H9 (cell line): Measurements from ENCODE around the gene PXT1. TPM values are rescaled to one million over a fixed set of nuclear protein-coding genes. Genes with fewer than 3 reads are reported as not detected.

Experiments
- DNase-seq: peaks from one replicate; pipeline ENCODE4 v3.0.0-alpha.2; 2017
- H2AFZ ChIP-seq: one replicate; pipeline ENCODE4 v1.6.1; 2013; ENCODE audit warnings: mild to moderate bottlenecking, low read length, control low read depth, moderate library complexity
- H2AK5ac ChIP-seq: 2 replicates; pipeline ENCODE4 v1.6.1; 2013; ENCODE audit warnings: low read length, control low read depth, mixed read lengths; ENCODE audit not compliant: insufficient read length
- H2BK120ac ChIP-seq: one replicate; pipeline ENCODE4 v1.6.1; 2013; ENCODE audit warnings: low read depth, mild to moderate bottlenecking, low read length, control low read depth, inconsistent platforms; ENCODE audit not compliant: poor library complexity, severe bottlenecking
- H2BK12ac ChIP-seq: 2 replicates; pipeline ENCODE4 v1.6.1; 2013; ENCODE audit warnings: low read length, control low read depth, mixed read lengths, low read depth; ENCODE audit not compliant: insufficient read length
- H2BK15ac ChIP-seq: 2 replicates; pipeline ENCODE4 v1.6.1; 2013; ENCODE audit warnings: low read depth, low read length, control low read depth
- H2BK20ac ChIP-seq: one replicate; pipeline ENCODE4 v1.6.1; 2013; ENCODE audit warnings: low read depth, mild to moderate bottlenecking, low read length, control low read depth, inconsistent platforms; ENCODE audit not compliant: poor library complexity, severe bottlenecking
- H2BK5ac ChIP-seq: 2 replicates; pipeline ENCODE4 v1.6.1; 2013; ENCODE audit warnings: low read length, control low read depth, mixed read lengths; ENCODE audit not compliant: insufficient read length
- H3K14ac ChIP-seq: 2 replicates; pipeline ENCODE4 v1.6.1; 2013; ENCODE audit warnings: low read length, control low read depth; ENCODE audit not compliant: insufficient read depth
- H3K18ac ChIP-seq: 2 replicates; pipeline ENCODE4 v1.6.1; 2013; ENCODE audit warnings: low read depth, mild to moderate bottlenecking, mixed read lengths, low read length, control low read depth; ENCODE audit not compliant: insufficient read length
- H3K23ac ChIP-seq: 2 replicates; pipeline ENCODE4 v1.6.1; 2013; ENCODE audit warnings: low read length, control low read depth, mixed read lengths, low read depth; ENCODE audit not compliant: insufficient read length
- H3K23me2 ChIP-seq: 2 replicates; pipeline ENCODE4 v1.6.1; 2013; ENCODE audit warnings: low read depth, mild to moderate bottlenecking, mixed read lengths, low read length, control low read depth; ENCODE audit not compliant: insufficient read length, poor library complexity, severe bottlenecking
- H3K27ac ChIP-seq: 2 replicates; pipeline ENCODE4 v1.5.1; 2013; ENCODE audit warnings: low read length, control low read depth, mixed read lengths, low read depth; ENCODE audit not compliant: insufficient read length
- H3K27me3 ChIP-seq: 2 replicates; pipeline ENCODE4 v1.6.1; 2013; ENCODE audit warnings: low read length, control low read depth, inconsistent platforms; ENCODE audit not compliant: insufficient read depth
- H3K4ac ChIP-seq: 2 replicates; pipeline ENCODE4 v1.6.1; 2013; ENCODE audit warnings: low read depth, mild to moderate bottlenecking, control low read depth, inconsistent platforms, low read length, moderate library complexity
- H3K4me1 ChIP-seq: 2 replicates; pipeline ENCODE4 v1.6.1; 2013; ENCODE audit warnings: low read length, control low read depth, inconsistent platforms; ENCODE audit not compliant: insufficient read depth
- H3K4me2 ChIP-seq: 2 replicates; pipeline ENCODE4 v1.6.1; 2013; ENCODE audit warnings: low read length, control low read depth, mixed read lengths; ENCODE audit not compliant: insufficient read length, insufficient read depth
- H3K56ac ChIP-seq: 2 replicates; pipeline ENCODE4 v1.6.1; 2013; ENCODE audit warnings: low read depth, mild to moderate bottlenecking, mixed read lengths, low read length, control low read depth; ENCODE audit not compliant: insufficient read length
- H3K79me1 ChIP-seq: 2 replicates; pipeline ENCODE4 v1.6.1; 2013; ENCODE audit warnings: low read depth, mild to moderate bottlenecking, moderate library complexity, low read length, control low read depth, inconsistent platforms; ENCODE audit not compliant: insufficient read depth, poor library complexity, severe bottlenecking
- H3K79me2 ChIP-seq: 2 replicates; pipeline ENCODE4 v1.6.1; 2013; ENCODE audit warnings: low read length, control low read depth, inconsistent platforms; ENCODE audit not compliant: insufficient read depth
- H3K9ac ChIP-seq: 2 replicates; pipeline ENCODE4 v1.6.1; 2013; ENCODE audit warnings: low read length, control low read depth, mixed read lengths; ENCODE audit not compliant: insufficient read length; ENCODE audit errors: extremely low read depth
- H3K9me3 ChIP-seq: one replicate; pipeline ENCODE4 v1.6.1; 2013; ENCODE audit warnings: low read depth, low read length, inconsistent platforms; ENCODE audit not compliant: control insufficient read depth
- H3T11ph ChIP-seq: one replicate; pipeline ENCODE4 v1.6.1; 2013; ENCODE audit warnings: mild to moderate bottlenecking, low read length, control low read depth, inconsistent platforms
- H4K20me1 ChIP-seq: one replicate; pipeline ENCODE4 v1.6.1; 2013; ENCODE audit not compliant: control insufficient read depth, insufficient read length, insufficient read depth
- H4K5ac ChIP-seq: 2 replicates; pipeline ENCODE4 v1.6.1; 2013; ENCODE audit warnings: low read depth, mild to moderate bottlenecking, mixed read lengths, low read length, control low read depth; ENCODE audit not compliant: insufficient read length
- H4K8ac ChIP-seq: replicated peaks from 2 replicates; pipeline ENCODE4 v1.6.1; 2013; ENCODE audit warnings: low read length, control low read depth, mixed read lengths, low read depth; ENCODE audit not compliant: insufficient read length
- H4K91ac ChIP-seq: 2 replicates; pipeline ENCODE4 v1.6.1; 2013; ENCODE audit warnings: low read depth, mild to moderate bottlenecking, moderate library complexity, mixed read lengths, low read length, control low read depth; ENCODE audit not compliant: insufficient read length
- H3K27ac Mint-ChIP-seq, 3 experiments: 2 replicates in 2 of 3; 3 replicates in 1 of 3; pipeline ENCODE4 v1.8.0; 2020 to 2021; ENCODE audit warnings: mixed read lengths in 3 of 3, mild to moderate bottlenecking in 1 of 3, moderate library complexity in 1 of 3
- H3K27me3 Mint-ChIP-seq: 2 replicates; pipeline ENCODE4 v1.8.0; 2021; ENCODE audit warnings: low read depth, mild to moderate bottlenecking, moderate library complexity, mixed read lengths
- H3K36me3 Mint-ChIP-seq, 3 experiments: 2 replicates in 2 of 3; 3 replicates in 1 of 3; pipeline ENCODE4 v1.8.0; 2020 to 2021; ENCODE audit warnings: low read depth in 3 of 3, mixed read lengths in 3 of 3; ENCODE audit not compliant: insufficient read depth in 1 of 3
- H3K4me1 Mint-ChIP-seq, 2 experiments: 2 replicates each; pipeline ENCODE4 v1.8.0; 2020; ENCODE audit warnings: mixed read lengths in 2 of 2
- H3K4me3 Mint-ChIP-seq, 2 experiments: 2 replicates in 1 of 2; 3 replicates in 1 of 2; pipeline ENCODE4 v1.8.0; 2020 to 2021; ENCODE audit warnings: mild to moderate bottlenecking in 2 of 2, mixed read lengths in 2 of 2, moderate library complexity in 1 of 2
- H3K9me3 Mint-ChIP-seq, 2 experiments: 2 replicates in 1 of 2; 3 replicates in 1 of 2; pipeline ENCODE4 v1.8.0; 2020; ENCODE audit warnings: mild to moderate bottlenecking in 2 of 2, mixed read lengths in 2 of 2, moderate library complexity in 1 of 2
- WGBS: extraction: QIAGEN DNeasy Blood & Tissue Kit; methylation state at CpG from one replicate; pipeline ENCODE4 v1.1.7; 2013; ENCODE audit warnings: missing lambda C conversion rate, low lambda C conversion rate, mixed read lengths; ENCODE audit not compliant: insufficient read length; ENCODE audit errors: extremely low coverage; 5-methylcytosine and 5-hydroxymethylcytosine counted together
- total RNA-seq: library from RNA; stranded (reverse); gene quantifications from 2 replicates; pipeline ENCODE4 v1.2.1, GENCODE V29; 2021
- TF ChIP-seq, protein P1 (sequence below): fragments of 200-600 bp; sonication (generic); conservative IDR thresholded peaks from 3 replicates; pipeline ENCODE4 v1.8.0; 2021; ENCODE audit warnings: antibody characterized with exemption, mild to moderate bottlenecking

Gene PXT1
- total RNA-seq, 1 experiment from 2014 or later, result not detected

DNA sequence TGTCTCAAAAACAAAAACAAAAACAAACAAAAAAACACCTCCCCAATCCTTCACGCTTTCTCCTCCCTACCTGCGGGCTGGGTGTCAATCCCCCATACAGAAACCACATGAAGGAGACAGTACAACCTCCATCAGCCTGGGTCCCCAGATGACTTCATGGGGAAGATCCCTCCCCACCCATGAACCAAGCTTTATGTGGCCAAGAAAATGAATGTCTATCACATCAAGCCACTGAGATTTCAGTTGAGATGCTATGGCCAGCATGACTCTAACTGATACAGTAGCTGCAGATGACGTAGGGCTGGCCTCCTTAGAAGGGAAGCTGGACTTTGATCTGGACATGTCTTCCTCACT is 84.8 kb downstream of the PXT1 start:
- Histone ChIP-seq H3K23ac (no peak overlapping the region), H4K5ac (no peak overlapping the region), H3K27ac (no peak overlapping the region), H3K27me3 (no peaks in the 10 kb centered on the region), H4K8ac (no peak overlapping the region), H3K9ac (no peak overlapping the region), H2BK20ac (no peak overlapping the region), H3K4ac (no peak overlapping the region), H3K79me2 (no peaks in the 10 kb centered on the region), H2BK12ac (no peak overlapping the region), H3K4me1 (0 out of 2 replicates have a peak, but pooled peaks cover 1% of the 10 kb centered on the region), H4K20me1 (no peaks in the 10 kb centered on the region), H3K79me1 (no peaks in the 10 kb centered on the region), H2BK5ac (no peak overlapping the region), H2AK5ac (no peak overlapping the region), H4K91ac (no peak overlapping the region), H3K4me2 (no peak overlapping the region), H2BK120ac (no peak overlapping the region), H3K23me2 (no peaks in the 10 kb centered on the region), H3K56ac (no peak overlapping the region), H3K9me3 (no peaks in the 10 kb centered on the region), H3K18ac (no peak overlapping the region), H2BK15ac (no peak overlapping the region), H3T11ph (no peak overlapping the region), H2AFZ (no peak overlapping the region), H3K14ac (no peak overlapping the region)
- Mint-ChIP-seq H3K9me3 (peaks cover 2% of the 10 kb centered on the region in 2 experiments; a peak in 2 of 5 replicates), H3K27ac (no peak overlapping the region), H3K4me1 (no peaks in the 10 kb centered on the region), H3K36me3 (peaks cover 0 to 2% (median 0%) of the 10 kb centered on the region in 3 experiments; a peak in 2 of 7 replicates), H3K4me3 (no peak overlapping the region), H3K27me3 (peaks cover 2% of the 10 kb centered on the region; the same call in 1 of the 2 replicates)
- no peak for DNase-seq
- TF ChIP-seq, protein P1, sequence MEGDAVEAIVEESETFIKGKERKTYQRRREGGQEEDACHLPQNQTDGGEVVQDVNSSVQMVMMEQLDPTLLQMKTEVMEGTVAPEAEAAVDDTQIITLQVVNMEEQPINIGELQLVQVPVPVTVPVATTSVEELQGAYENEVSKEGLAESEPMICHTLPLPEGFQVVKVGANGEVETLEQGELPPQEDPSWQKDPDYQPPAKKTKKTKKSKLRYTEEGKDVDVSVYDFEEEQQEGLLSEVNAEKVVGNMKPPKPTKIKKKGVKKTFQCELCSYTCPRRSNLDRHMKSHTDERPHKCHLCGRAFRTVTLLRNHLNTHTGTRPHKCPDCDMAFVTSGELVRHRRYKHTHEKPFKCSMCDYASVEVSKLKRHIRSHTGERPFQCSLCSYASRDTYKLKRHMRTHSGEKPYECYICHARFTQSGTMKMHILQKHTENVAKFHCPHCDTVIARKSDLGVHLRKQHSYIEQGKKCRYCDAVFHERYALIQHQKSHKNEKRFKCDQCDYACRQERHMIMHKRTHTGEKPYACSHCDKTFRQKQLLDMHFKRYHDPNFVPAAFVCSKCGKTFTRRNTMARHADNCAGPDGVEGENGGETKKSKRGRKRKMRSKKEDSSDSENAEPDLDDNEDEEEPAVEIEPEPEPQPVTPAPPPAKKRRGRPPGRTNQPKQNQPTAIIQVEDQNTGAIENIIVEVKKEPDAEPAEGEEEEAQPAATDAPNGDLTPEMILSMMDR, result no peak
- no CpG with 5 or more reads among the region's 3 CpGs for WGBS
